ENCODE data around the gene TJAP1. TPM values are rescaled to one million over a fixed set of nuclear protein-coding genes. Genes with fewer than 3 reads are reported as not detected.
A peak's percentile ranks its signal among the peaks of the same experiment; 100 is the strongest.

Gene TJAP1
- total RNA-seq, 1 donor from 2014 or later: 6.6 TPM

- DNase-seq (ENCODE audit: low read depth): no peak
- no peak for TF ChIP-seq CTCF (IDR thresholded peaks at IDR 0.05; ENCODE audit: insufficient read depth, low read length, severe bottlenecking)
- Histone ChIP-seq H3K27me3 (ENCODE audit: control insufficient read depth, insufficient read depth, low read length) (no peaks in the 10 kb centered on the region), H3K4me3 (ENCODE audit: low read depth, low read length) (no peak overlapping the region), H3K36me3 (ENCODE audit: control insufficient read depth, insufficient read depth, low read length) (peaks cover 25% of the 10 kb centered on the region)
- no peak for FAIRE-seq
These were observed 27.6 kb downstream of the TJAP1 start for GRCh38 chr6:43504756-43505593.

GRCh38 chr6:43505718-43506117, 28.3 kb downstream of the TJAP1 start:
- no peak for TF ChIP-seq CTCF (IDR thresholded peaks at IDR 0.05; ENCODE audit: insufficient read depth, low read length, severe bottlenecking)
- Histone ChIP-seq H3K4me3 (ENCODE audit: low read depth, low read length) (no peak overlapping the region), H3K27me3 (ENCODE audit: control insufficient read depth, insufficient read depth, low read length) (no peaks in the 10 kb centered on the region), H3K36me3 (ENCODE audit: control insufficient read depth, insufficient read depth, low read length) (peaks cover 19% of the 10 kb centered on the region)
- FAIRE-seq (no peak), DNase-seq (ENCODE audit: low read depth) (no peak)

GRCh38 chr6:43506171-43506570, 28.8 kb downstream of the TJAP1 start:
- no peaks in the 10 kb centered on the region for H3K27me3 ChIP-seq (ENCODE audit: control insufficient read depth, insufficient read depth, low read length)
- DNase-seq (ENCODE audit: low read depth) (no peak), FAIRE-seq (no peak)
- H3K36me3 ChIP-seq (ENCODE audit: control insufficient read depth, insufficient read depth, low read length): peaks cover 17% of the 10 kb centered on the region
- no peak overlapping the region for H3K4me3 ChIP-seq (ENCODE audit: low read depth, low read length)
- no peak for TF ChIP-seq CTCF (IDR thresholded peaks at IDR 0.05; ENCODE audit: insufficient read depth, low read length, severe bottlenecking)

- FAIRE-seq (peak; percentile 68), DNase-seq (ENCODE audit: low read depth) (peak; percentile 71)
- peak; percentile 94 for TF ChIP-seq CTCF (IDR thresholded peaks at IDR 0.05; ENCODE audit: insufficient read depth, low read length, severe bottlenecking)
- H3K36me3 ChIP-seq (ENCODE audit: control insufficient read depth, insufficient read depth, low read length): peaks cover 19% of the 10 kb centered on the region
- no peak overlapping the region for H3K4me3 ChIP-seq (ENCODE audit: low read depth, low read length)
- no peaks in the 10 kb centered on the region for H3K27me3 ChIP-seq (ENCODE audit: control insufficient read depth, insufficient read depth, low read length)
These were observed 29.5 kb downstream of the TJAP1 start for GRCh38 chr6:43506667-43507471.

GRCh38 chr6:43508481-43509141, 31.2 kb downstream of the TJAP1 start:
- H3K27me3 ChIP-seq (ENCODE audit: control insufficient read depth, insufficient read depth, low read length): no peaks in the 10 kb centered on the region
- FAIRE-seq (no peak), DNase-seq (ENCODE audit: low read depth) (no peak)
- peaks cover 23% of the 10 kb centered on the region for H3K36me3 ChIP-seq (ENCODE audit: control insufficient read depth, insufficient read depth, low read length)
- TF ChIP-seq CTCF (IDR thresholded peaks at IDR 0.05; ENCODE audit: insufficient read depth, low read length, severe bottlenecking): no peak
- no peak overlapping the region for H3K4me3 ChIP-seq (ENCODE audit: low read depth, low read length)

Measured in bronchial epithelial cell (primary cell).